ENCODE results near the gene NFE2L3. TPM values are rescaled to one million over a fixed set of nuclear protein-coding genes. Genes with fewer than 3 reads are reported as not detected.

NFE2L3 gene
- total and polyA plus RNA-seq, 9 of the 15 experiments (the other 6 are each of a cell fraction or from before 2014, with no cell fraction given): 2.9 to 16.9 (median 12.4) TPM

- TF ChIP-seq FOXA3 (CRISPR knock-in tag; conservative IDR thresholded peaks at IDR 0.05 in 1 of 2, IDR thresholded peaks at IDR 0.05 in 1 of 2) (no peak), U2AF1 (optimal IDR thresholded peaks at IDR 0.05; ENCODE audit: low read depth, low read length) (peak; percentile 38), SNAPC5 (CRISPR knock-in tag; IDR thresholded peaks at IDR 0.05) (no peak), HSF4 (CRISPR knock-in tag; IDR thresholded peaks at IDR 0.05; ENCODE audit: borderline replicate concordance) (no peak), ILK (tag; IDR thresholded peaks at IDR 0.05; ENCODE audit: borderline replicate concordance, low read depth) (no peak), AFF4 (CRISPR knock-in tag; IDR thresholded peaks at IDR 0.05) (peak; percentile 100), POLR2G (IDR thresholded peaks at IDR 0.05; ENCODE audit: low read depth, low read length) (peak; percentile 99), TAF7 (tag; IDR thresholded peaks at IDR 0.05) (peak; percentile 97), ZNF586 (CRISPR knock-in tag; conservative IDR thresholded peaks at IDR 0.05) (no peak; the same call in 1 of the 2 replicates), ELK3 (CRISPR knock-in tag; IDR thresholded peaks at IDR 0.05) (peak; percentile 70; the same call in 1 of the 2 replicates), WHSC1 (IDR thresholded peaks at IDR 0.05; ENCODE audit: low read length) (no peak), TGIF2 (CRISPR knock-in tag; IDR thresholded peaks at IDR 0.05) (peak; percentile 77; the same call in 1 of the 2 replicates)
- TF ChIP-seq, protein P1, sequence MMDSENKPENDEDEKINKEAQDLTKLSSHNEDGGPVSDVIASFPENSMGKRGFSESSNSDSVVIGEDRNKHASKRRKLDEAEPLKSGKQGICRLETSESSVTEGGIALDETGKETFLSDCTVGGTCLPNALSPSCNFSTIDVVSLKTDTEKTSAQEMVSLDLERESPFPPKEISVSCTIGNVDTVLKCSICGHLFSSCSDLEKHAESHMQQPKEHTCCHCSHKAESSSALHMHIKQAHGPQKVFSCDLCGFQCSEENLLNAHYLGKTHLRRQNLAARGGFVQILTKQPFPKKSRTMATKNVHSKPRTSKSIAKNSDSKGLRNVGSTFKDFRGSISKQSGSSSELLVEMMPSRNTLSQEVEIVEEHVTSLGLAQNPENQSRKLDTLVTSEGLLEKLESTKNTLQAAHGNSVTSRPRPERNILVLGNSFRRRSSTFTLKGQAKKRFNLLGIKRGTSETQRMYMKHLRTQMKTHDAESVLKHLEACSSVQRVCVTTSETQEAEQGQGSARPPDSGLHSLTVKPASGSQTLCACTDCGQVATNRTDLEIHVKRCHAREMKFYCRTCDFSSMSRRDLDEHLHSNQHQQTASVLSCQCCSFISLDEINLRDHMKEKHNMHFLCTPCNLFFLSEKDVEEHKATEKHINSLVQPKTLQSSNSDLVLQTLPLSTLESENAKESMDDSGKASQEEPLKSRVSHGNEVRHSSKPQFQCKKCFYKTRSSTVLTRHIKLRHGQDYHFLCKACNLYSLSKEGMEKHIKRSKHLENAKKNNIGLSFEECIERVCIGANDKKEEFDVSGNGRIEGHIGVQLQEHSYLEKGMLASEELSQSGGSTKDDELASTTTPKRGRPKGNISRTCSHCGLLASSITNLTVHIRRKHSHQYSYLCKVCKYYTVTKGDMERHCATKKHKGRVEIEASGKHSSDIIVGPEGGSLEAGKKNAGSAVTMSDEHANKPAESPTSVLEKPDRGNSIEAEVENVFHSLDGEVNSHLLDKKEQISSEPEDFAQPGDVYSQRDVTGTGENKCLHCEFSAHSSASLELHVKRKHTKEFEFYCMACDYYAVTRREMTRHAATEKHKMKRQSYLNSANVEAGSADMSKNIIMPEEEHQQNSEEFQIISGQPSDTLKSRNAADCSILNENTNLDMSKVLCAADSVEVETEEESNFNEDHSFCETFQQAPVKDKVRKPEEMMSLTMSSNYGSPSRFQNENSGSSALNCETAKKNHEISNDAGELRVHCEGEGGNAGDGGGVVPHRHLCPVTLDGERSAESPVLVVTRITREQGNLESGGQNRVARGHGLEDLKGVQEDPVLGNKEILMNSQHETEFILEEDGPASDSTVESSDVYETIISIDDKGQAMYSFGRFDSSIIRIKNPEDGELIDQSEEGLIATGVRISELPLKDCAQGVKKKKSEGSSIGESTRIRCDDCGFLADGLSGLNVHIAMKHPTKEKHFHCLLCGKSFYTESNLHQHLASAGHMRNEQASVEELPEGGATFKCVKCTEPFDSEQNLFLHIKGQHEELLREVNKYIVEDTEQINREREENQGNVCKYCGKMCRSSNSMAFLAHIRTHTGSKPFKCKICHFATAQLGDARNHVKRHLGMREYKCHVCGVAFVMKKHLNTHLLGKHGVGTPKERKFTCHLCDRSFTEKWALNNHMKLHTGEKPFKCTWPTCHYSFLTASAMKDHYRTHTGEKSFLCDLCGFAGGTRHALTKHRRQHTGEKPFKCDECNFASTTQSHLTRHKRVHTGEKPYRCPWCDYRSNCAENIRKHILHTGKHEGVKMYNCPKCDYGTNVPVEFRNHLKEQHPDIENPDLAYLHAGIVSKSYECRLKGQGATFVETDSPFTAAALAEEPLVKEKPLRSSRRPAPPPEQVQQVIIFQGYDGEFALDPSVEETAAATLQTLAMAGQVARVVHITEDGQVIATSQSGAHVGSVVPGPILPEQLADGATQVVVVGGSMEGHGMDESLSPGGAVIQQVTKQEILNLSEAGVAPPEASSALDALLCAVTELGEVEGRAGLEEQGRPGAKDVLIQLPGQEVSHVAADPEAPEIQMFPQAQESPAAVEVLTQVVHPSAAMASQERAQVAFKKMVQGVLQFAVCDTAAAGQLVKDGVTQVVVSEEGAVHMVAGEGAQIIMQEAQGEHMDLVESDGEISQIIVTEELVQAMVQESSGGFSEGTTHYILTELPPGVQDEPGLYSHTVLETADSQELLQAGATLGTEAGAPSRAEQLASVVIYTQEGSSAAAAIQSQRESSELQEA (IDR thresholded peaks at IDR 0.05; ENCODE audit: low read depth): no peak
Observed at GRCh38 chr7:26200444-26201246, 48.6 kb downstream of the NFE2L3 start, which contains the start of gene HNRNPA2B1 (continued).
